ENCODE data around the gene SPPL2B. TPM values are rescaled to one million over a fixed set of nuclear protein-coding genes. Genes with fewer than 3 reads are reported as not detected.

SPPL2B gene
- total and polyA plus RNA-seq, 4 donors, result 30.2 to 140 (median 73.4) TPM

DNA sequence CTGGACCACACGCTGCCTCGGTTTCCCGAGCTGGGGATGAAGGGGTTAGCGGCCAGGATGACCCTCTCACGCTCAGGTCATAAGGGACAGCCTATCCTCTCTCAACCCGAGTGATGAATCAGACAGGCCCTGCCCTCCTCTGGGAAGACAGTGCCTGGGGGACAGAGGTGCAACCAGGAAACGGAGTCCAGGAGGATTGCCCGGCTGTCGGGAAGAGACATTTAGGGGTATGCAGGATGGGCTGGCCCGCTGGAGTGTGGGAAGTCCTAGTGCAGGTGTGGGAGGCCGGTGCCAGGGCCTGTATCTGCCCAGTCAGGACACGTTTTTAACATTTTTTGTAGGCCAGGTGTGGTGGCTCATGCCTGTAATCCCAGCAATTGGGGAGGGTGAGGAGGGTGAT lies 8.4 kb upstream of the SPPL2B start:
- DNase-seq (ENCODE audit: low read depth in 4 of 6, low spot score in 6 of 6), result no peak
- peaks cover 63% of the 10 kb centered on the region for H3K36me3 ChIP-seq (ENCODE audit: control insufficient read depth, insufficient read depth, low read length)
- no peaks in the 10 kb centered on the region for H3K9me3 ChIP-seq (ENCODE audit: control insufficient read depth, insufficient read depth, low read length)
- H3K4me3 ChIP-seq (ENCODE audit: low read depth, low read length), result no peak overlapping the region
- no peak overlapping the region for H3K27ac ChIP-seq (ENCODE audit: low read depth, low read length)
- no peaks in the 10 kb centered on the region for H3K27me3 ChIP-seq (ENCODE audit: control insufficient read depth, insufficient read depth, low read length)
- WGBS (ENCODE audit: insufficient coverage), result 75% methylated on average over 12 of the region's 12 CpGs
- H3K4me1 ChIP-seq (ENCODE audit: control insufficient read depth, insufficient read depth, low read length), result peaks cover 16% of the 10 kb centered on the region

- peaks cover 72% of the 10 kb centered on the region for H3K36me3 ChIP-seq (ENCODE audit: control insufficient read depth, insufficient read depth, low read length)
- 90% methylated on average over 11 of the region's 12 CpGs for WGBS (ENCODE audit: insufficient coverage)
These were observed 7.5 kb upstream of the SPPL2B start for GRCh38 chr19:2320939-2321338.

GRCh38 chr19:2321565-2322283 lies 6.8 kb upstream of the SPPL2B start:
- Histone ChIP-seq H3K36me3 (ENCODE audit: control insufficient read depth, insufficient read depth, low read length) (peaks cover 78% of the 10 kb centered on the region), H3K9me3 (ENCODE audit: control insufficient read depth, insufficient read depth, low read length) (no peaks in the 10 kb centered on the region), H3K27me3 (ENCODE audit: control insufficient read depth, insufficient read depth, low read length) (no peaks in the 10 kb centered on the region), H3K4me3 (ENCODE audit: low read depth, low read length) (no peak overlapping the region), H3K27ac (ENCODE audit: low read depth, low read length) (no peak overlapping the region), H3K4me1 (ENCODE audit: control insufficient read depth, insufficient read depth, low read length) (peaks cover 17% of the 10 kb centered on the region)
- 90% methylated on average over 28 of the region's 39 CpGs for WGBS (ENCODE audit: insufficient coverage)
- DNase-seq (ENCODE audit: low read depth in 4 of 6, low spot score in 6 of 6), result no peak

More at GRCh38 chr19:2320939-2321338, 7.5 kb upstream of the SPPL2B start:
- Histone ChIP-seq H3K27me3 (ENCODE audit: control insufficient read depth, insufficient read depth, low read length) (no peaks in the 10 kb centered on the region), H3K4me3 (ENCODE audit: low read depth, low read length) (no peak overlapping the region), H3K9me3 (ENCODE audit: control insufficient read depth, insufficient read depth, low read length) (no peaks in the 10 kb centered on the region), H3K27ac (ENCODE audit: low read depth, low read length) (no peak overlapping the region), H3K4me1 (ENCODE audit: control insufficient read depth, insufficient read depth, low read length) (peaks cover 18% of the 10 kb centered on the region)
- DNase-seq (ENCODE audit: low read depth in 4 of 6, low spot score in 6 of 6), result no peak

DNA sequence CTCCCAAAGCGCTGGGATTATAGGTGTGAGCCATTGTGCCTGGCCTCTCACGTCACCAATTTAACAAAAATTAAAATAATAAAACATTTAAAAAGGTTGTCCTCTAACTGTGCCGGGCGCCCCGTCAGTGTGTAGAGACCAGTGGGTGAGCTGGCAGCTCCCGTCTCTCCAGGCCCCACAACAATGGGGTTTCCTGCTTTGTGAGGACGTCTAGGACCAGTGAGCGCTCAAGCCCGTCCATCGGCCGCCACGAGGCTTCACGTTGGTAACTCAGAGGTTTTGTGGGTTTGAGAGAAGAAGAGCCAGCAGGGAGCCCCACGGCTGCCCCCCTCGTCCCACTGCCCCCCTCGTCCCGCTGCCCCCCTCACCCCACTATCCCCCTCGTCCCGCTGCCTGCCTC lies 4.8 kb upstream of the SPPL2B start:
- 100% methylated on average over 4 of the region's 19 CpGs for WGBS (ENCODE audit: insufficient coverage)
- H3K27me3 ChIP-seq (ENCODE audit: control insufficient read depth, insufficient read depth, low read length), result no peaks in the 10 kb centered on the region
- no peak overlapping the region for H3K4me3 ChIP-seq (ENCODE audit: low read depth, low read length)
- peaks cover 76% of the 10 kb centered on the region for H3K36me3 ChIP-seq (ENCODE audit: control insufficient read depth, insufficient read depth, low read length)
- no peaks in the 10 kb centered on the region for H3K9me3 ChIP-seq (ENCODE audit: control insufficient read depth, insufficient read depth, low read length)
- DNase-seq (ENCODE audit: low read depth in 4 of 6, low spot score in 6 of 6), result no peak
- peaks cover 30% of the 10 kb centered on the region for H3K4me1 ChIP-seq (ENCODE audit: control insufficient read depth, insufficient read depth, low read length)
- H3K27ac ChIP-seq (ENCODE audit: low read depth, low read length), result no peak overlapping the region

DNA sequence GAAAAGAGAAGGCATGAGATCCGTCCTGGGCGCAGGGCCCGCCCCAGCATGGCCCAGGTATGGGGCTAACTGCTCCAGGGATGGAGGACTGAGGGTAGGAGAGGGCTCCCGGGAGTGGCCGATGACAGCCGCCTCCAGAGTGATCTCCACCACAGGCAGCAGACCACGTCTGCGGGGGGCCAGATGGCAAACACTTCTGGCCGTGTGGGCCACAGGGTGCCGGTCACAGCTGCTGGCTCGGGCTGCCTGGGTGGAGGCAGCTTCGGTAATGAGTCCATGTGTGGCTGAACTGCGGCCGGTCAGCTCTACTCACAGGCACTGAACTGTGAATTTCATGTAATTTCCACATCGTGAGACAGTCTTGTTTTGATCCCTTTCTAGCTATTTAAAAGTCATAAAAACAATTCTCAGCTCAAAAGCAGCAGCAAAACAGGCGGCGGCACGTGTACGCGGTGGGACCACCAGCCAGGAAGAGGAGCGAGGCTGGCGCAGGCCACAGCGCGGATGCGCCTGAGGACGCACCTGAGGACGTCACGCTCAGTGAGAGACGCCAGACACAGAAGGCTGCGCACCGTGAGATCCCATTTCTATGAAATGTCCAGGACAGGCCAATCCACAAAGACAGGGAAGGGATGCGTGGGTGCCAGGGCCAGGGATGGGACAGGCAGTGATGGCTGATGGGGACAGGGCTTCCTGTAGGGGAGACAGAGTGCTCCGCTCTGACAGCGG lies 4.1 kb upstream of the SPPL2B start:
- Histone ChIP-seq H3K4me3 (ENCODE audit: low read depth, low read length) (no peak overlapping the region), H3K9me3 (ENCODE audit: control insufficient read depth, insufficient read depth, low read length) (no peaks in the 10 kb centered on the region), H3K36me3 (ENCODE audit: control insufficient read depth, insufficient read depth, low read length) (peaks cover 72% of the 10 kb centered on the region), H3K4me1 (ENCODE audit: control insufficient read depth, insufficient read depth, low read length) (peaks cover 36% of the 10 kb centered on the region), H3K27me3 (ENCODE audit: control insufficient read depth, insufficient read depth, low read length) (no peaks in the 10 kb centered on the region), H3K27ac (ENCODE audit: low read depth, low read length) (no peak overlapping the region)
- DNase-seq (ENCODE audit: low read depth in 4 of 6, low spot score in 6 of 6), result no peak
- WGBS (ENCODE audit: insufficient coverage), result 79% methylated on average over 34 of the region's 34 CpGs

DNA sequence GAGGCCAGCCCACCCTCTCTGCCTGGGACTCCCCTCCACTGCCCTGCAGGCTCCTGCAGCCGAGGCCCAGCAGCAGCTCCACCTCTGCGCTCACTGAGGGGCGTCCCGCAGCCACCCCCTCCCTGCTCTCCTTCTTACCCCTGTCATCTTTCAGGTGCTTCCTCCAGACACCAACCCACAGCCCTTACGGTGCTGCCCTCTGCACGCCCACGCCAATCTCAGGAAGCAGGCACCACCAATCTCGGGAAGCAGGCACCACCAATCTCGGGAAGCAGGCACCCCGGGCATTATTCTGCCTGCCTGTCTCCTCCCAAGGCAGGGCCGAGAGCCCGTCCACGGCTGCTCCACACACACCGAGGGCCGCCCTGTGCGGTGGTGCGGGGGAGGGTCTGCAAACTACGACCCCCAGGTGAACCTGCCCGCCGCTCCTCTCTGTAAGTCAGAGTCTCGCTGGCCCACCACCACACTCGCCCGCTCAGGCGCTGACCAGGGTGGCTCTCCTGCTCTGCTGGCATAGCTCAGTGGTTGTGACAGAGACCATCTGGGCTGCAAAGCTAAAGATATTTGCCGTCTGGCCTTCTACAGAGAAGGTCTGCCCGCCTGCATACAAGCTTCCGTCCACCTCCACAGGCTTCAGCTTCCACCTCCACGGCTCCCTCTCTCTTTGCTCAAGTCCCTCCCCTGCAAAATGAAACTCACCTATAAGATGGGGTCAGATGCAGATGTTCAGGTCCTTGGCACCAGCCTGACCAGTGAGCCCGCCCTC lies 3.0 kb upstream of the SPPL2B start:
- no peaks in the 10 kb centered on the region for H3K27me3 ChIP-seq (ENCODE audit: control insufficient read depth, insufficient read depth, low read length)
- H3K27ac ChIP-seq (ENCODE audit: low read depth, low read length), result no peak overlapping the region
- H3K4me1 ChIP-seq (ENCODE audit: control insufficient read depth, insufficient read depth, low read length), result peaks cover 47% of the 10 kb centered on the region
- DNase-seq (ENCODE audit: low read depth in 4 of 6, low spot score in 6 of 6), result no peak
- no peaks in the 10 kb centered on the region for H3K9me3 ChIP-seq (ENCODE audit: control insufficient read depth, insufficient read depth, low read length)
- H3K36me3 ChIP-seq (ENCODE audit: control insufficient read depth, insufficient read depth, low read length), result peaks cover 64% of the 10 kb centered on the region
- WGBS (ENCODE audit: insufficient coverage), result 90% methylated on average over 27 of the region's 29 CpGs
- H3K4me3 ChIP-seq (ENCODE audit: low read depth, low read length), result no peak overlapping the region

GRCh38 chr19:2326699-2327360 lies 1.7 kb upstream of the SPPL2B start:
- WGBS (ENCODE audit: insufficient coverage), result 84% methylated on average over 9 of the region's 16 CpGs
- Histone ChIP-seq H3K4me1 (ENCODE audit: control insufficient read depth, insufficient read depth, low read length) (peaks cover 61% of the 10 kb centered on the region), H3K36me3 (ENCODE audit: control insufficient read depth, insufficient read depth, low read length) (peaks cover 54% of the 10 kb centered on the region), H3K4me3 (ENCODE audit: low read depth, low read length) (no peak overlapping the region), H3K9me3 (ENCODE audit: control insufficient read depth, insufficient read depth, low read length) (no peaks in the 10 kb centered on the region), H3K27me3 (ENCODE audit: control insufficient read depth, insufficient read depth, low read length) (no peaks in the 10 kb centered on the region), H3K27ac (ENCODE audit: low read depth, low read length) (no peak overlapping the region)
- no peak for DNase-seq (ENCODE audit: low read depth in 4 of 6, low spot score in 6 of 6)

DNA sequence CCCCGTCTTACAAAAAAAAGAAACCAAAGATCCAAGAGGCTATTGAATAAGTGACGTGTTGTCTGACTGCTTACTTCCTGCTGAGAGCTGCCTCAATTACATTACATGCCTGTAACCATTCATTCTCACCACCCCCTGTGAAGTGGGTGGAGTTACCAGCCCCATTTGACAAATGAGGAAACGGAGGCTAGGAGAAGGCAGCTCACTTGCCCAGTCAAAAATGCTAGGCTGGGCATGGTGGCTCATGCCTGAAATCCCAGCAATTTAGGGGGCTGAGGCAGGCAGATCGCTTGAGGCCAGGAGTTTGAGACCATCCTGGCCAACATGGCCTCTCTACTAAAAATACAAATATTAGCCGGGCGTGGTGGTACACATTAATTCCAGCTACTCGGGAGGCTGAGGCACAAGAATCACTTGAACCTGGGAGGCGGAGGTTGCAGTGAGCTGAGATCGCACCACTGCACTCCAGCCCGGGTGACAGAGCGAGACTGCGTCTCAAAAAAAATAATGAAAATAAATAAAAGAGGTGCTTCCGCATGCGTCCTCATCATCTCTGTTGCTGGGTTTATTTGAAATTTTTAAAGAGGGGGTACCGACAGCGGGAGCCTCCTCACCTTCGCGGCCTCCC lies 597 bp upstream of the SPPL2B start:
- under 1% methylated on average over 15 of the region's 18 CpGs for WGBS (ENCODE audit: insufficient coverage)
- peak overlapping the region; percentile 93 for H3K4me3 ChIP-seq (ENCODE audit: low read depth, low read length)
- H3K9me3 ChIP-seq (ENCODE audit: control insufficient read depth, insufficient read depth, low read length), result no peaks in the 10 kb centered on the region
- peaks cover 50% of the 10 kb centered on the region for H3K36me3 ChIP-seq (ENCODE audit: control insufficient read depth, insufficient read depth, low read length)
- no peaks in the 10 kb centered on the region for H3K27me3 ChIP-seq (ENCODE audit: control insufficient read depth, insufficient read depth, low read length)
- peak overlapping the region; percentile 67 for H3K27ac ChIP-seq (ENCODE audit: low read depth, low read length)
- peaks cover 71% of the 10 kb centered on the region for H3K4me1 ChIP-seq (ENCODE audit: control insufficient read depth, insufficient read depth, low read length)
- DNase-seq (ENCODE audit: low read depth in 4 of 6, low spot score in 6 of 6), result peak in 4 of 6 donors; percentile 42 to 93 (median 64)

DNA sequence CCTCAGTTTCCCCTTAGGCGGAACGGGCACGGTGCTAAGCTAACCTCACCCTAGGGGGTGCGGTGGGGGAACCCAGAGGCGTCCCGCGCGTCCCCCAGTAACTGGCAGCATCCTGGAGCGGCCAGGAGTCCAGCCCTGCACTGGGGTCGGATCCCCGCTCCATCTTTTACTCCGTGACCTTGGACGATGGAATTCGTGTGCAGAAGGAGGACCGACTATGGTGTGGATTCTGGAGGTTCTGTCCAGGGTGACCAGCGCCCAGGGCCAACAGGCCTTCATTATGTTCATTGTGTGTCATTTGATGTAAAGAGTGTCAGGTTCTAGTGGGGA lies 630 bp downstream of the SPPL2B start:
- Histone ChIP-seq H3K9me3 (ENCODE audit: control insufficient read depth, insufficient read depth, low read length) (no peaks in the 10 kb centered on the region), H3K4me3 (ENCODE audit: low read depth, low read length) (peak overlapping the region; percentile 93), H3K27me3 (ENCODE audit: control insufficient read depth, insufficient read depth, low read length) (no peaks in the 10 kb centered on the region), H3K4me1 (ENCODE audit: control insufficient read depth, insufficient read depth, low read length) (peaks cover 84% of the 10 kb centered on the region), H3K27ac (ENCODE audit: low read depth, low read length) (peak overlapping the region; percentile 25), H3K36me3 (ENCODE audit: control insufficient read depth, insufficient read depth, low read length) (peaks cover 48% of the 10 kb centered on the region)
- no peak for DNase-seq (ENCODE audit: low read depth in 4 of 6, low spot score in 6 of 6)
- 3% methylated on average over 16 of the region's 16 CpGs for WGBS (ENCODE audit: insufficient coverage)

All from spinal cord (tissue), 10 donors.